GM19351 (cell line): Measurements from ENCODE around the gene RLN3.

ENCODE experiments used
- ATAC-seq: cut with Tn5 transposase; IDR thresholded peaks from one replicate; pipeline ENCODE4 v1.9.1; 2021; ENCODE audit warnings: mild to moderate bottlenecking, moderate library complexity; ENCODE audit not compliant: unreplicated experiment

Gene RLN3

GRCh38 chr19:14052470-14052869 lies 24.5 kb downstream of the RLN3 start:
- no peak for ATAC-seq

- no peak for ATAC-seq
Measured at GRCh38 chr19:14053032-14053431, 25.1 kb downstream of the RLN3 start.

DNA sequence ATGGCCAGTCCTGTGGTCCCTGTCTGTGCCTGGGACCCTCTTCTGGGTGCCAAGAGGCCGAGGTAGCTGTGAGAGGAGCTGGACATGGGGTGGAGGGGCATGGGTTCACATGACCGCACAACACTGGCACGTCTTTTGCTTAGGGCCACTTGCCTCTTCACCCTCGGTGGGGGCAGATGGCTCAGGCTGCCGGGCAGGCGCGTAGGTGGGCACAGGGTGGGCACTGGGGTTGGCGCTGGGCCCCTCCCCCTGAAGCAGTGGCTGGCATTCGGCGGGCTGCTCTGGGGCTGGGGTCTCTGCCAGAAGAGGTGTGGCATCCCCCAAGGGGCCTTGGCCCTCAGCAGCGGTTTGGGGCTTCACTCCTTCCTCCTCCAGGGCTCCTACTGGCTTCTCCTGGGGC lies 25.6 kb downstream of the RLN3 start:
- no peak for ATAC-seq

DNA sequence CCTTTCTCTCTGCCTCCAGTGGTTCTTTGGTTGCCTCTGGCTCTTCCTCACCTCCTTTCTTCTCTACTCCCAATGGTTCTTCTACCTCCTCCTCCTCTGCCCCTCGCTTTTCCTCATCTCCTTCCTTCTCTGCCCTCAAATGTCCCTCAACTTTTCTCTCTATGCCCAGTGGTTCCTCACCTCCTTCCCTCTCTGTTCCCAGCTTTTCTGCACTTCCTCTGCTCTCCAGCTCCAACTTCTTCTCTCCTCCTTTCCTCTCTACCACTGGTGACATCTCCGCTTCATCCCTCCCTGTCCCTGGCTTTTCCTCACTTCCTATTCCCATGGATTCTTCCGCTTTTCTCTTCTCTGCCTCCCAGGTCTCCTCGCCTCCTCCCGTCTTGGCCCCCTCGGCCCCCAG lies 26.2 kb downstream of the RLN3 start:
- ATAC-seq, result no peak

DNA sequence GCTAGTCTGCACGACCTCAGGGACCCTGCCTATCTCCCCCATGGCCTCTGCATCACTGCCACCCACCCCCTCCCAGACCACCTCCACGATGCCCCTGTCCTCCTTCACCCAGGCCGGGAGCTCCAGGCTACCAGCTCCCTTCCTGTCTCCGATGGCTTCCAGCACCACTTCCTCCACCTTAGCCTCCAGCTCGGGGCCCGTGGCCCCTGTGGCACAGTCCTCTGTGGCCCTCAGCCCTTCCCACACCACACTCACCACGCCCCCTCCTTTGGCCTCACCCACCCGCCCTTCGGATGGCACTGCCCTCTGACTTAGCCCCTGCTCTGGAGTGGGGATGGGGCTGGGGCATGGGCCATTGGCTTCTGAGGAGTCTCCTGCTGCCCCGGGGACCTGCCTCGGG lies 26.8 kb downstream of the RLN3 start:
- no peak for ATAC-seq

DNA sequence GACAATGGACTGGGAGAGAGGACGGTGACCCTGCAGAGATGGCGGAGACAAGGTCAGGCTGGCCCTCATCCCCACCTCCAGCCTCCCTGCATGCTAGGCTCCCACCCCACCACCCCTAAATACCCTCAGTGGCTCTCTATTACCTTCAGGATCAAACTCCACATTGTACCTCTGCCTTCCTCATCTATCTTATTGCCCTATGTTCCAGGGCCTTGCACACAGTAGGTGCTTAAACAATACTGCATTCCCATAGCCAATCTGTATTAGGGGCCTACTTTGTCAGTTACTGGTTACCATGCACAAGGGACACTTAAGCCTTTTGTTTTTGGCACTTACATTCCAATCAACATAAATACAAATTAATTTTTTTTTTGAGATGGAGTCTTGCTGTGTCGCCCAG lies 27.4 kb downstream of the RLN3 start:
- ATAC-seq, result no peak

- no peak for ATAC-seq
Measured at GRCh38 chr19:14056069-14056666, 28.2 kb downstream of the RLN3 start.

DNA sequence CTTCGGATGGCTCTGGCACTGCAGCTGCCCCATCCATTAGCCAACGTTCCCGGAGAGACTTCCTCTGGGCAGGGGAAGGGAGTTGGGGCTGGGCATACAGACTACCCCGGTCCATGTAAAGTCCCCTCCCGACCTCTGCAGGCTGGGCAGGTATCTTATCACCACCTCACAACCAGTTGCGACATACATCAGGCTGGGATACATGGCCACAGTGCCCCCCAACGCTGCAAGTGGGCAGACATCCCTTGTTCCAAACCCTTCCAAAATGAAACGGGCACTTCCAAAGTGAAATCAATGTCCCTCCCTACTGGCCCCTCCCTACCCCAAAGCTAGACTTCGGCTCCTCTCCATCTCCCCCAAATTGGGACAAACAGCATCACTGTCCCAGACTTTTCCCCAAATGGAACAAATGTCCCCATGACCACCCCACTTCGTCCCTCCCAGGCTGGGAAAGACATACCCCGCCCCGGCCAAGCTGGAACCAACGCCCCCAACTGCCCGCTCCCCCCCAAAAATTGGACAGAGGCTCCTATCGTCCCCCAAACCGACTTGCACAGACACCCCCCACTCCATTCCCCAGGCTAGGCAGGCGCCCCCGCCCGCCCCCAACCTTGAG lies 28.9 kb downstream of the RLN3 start:
- ATAC-seq, result no peak

DNA sequence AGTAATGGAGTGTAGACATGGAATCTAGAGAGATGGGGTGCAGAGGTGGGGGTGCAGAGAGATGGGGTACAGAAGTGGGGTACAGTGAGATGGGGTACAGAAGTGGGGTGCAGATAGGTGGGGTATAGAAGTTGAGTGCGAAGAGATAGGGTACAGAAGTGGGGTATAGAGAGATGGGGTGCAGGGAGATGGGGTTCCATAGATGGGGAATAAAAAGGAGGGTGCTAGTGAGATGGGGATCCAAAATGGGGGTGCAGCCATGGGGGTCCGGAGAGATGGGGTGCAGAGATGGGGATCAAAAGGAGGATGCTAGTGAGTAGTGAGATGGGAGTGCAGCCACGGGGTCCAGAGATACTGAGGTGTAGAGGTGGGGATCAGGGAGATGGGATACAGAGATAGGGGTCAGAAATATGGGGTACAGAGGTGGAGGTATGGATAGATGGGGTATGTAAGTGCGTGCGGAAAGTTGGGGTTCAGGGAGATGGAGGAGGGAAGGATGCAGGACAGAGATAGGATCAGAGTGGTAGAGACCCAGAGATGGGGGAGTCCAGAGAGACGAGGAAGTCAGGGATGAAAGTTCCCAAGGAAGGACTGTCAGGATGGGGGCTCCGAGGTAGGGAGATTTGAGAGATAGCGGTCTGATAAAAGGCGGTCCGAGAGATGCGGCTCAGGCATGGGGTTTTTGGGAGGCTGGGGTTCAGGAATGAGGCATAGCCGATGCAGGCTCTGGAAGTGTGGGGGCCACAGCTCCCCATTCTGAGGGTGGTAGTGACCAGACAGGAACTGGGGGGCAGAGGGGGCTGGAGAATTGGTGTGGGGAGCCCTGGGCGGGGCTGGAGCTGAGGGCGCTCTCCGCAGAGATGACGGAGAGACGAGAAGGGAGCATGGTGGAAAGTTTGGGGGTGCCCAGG lies 30.5 kb downstream of the RLN3 start:
- ATAC-seq, result no peak

GRCh38 chr19:14059093-14059480 lies 31.1 kb downstream of the RLN3 start:
- no peak for ATAC-seq

DNA sequence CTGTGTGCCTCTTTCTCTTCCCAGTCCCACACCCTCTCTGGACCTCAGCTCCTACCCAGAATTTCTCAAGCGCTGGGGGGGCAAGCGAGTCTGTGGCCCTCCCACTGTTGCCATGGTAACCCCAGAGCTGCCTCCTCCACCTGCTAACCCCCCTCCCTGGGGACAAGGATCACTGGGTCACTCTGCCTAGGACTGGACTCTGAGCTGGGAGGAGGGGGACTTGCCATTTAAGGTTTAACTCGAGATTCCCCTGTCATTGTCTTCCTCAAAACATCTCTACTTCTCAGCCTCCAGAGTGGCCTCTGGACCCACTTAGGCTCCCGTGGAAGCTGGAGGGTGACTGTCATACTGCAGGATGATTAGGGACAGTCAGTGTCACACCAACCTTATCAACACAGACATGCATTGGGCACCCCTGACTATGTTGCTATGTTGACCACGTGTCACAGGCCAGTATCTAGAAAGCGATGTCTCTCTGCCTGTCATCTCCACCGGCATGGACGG lies 31.8 kb downstream of the RLN3 start:
- no peak for ATAC-seq

- no peak for ATAC-seq
Measured at GRCh38 chr19:14061081-14061749, 33.3 kb downstream of the RLN3 start.

DNA sequence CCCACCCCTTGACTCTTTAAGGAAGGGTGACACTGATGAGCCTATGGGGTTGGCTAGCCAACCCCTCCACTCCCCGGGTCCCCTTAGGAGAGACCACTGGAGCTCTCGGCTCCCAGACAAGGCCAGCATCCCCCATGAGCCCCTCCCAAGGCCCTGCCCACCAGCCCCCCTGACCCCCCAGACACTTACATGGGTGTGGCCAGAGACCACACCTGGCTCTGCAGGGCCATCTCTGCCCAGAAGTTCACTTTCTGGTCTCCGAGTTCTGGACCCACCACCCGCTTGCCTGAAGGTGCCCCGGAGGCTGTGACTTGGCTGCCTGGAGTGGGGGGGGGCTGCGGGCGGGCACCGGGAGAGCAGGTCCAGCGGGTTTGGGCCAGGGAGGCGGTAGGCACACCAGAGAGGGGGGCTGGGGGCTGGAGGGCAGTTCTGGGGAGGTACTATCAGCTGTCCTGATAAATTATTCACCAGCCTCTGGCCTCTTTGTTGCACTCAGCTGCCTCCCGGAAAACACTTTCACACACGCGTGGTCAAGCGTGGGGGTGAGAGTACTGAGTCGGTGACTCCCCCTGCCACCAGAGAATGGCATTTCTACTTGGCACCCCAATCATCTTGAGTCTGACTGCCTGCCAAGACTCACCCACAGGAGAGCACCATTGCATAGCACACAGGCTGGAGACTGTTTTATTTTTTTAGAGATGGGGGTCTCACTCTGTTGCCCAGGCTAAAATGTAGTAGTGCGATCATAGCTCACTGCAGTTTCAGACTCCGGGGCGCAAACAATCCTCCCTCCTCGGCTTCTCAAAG lies 34.0 kb downstream of the RLN3 start, which contains the start of gene PALM3:
Gene PALM3 (minus strand): TSS at position 326 of the 807 bp plus-strand sequence. CDS start 96 bp downstream, at position 230.
- no peak for ATAC-seq

GRCh38 chr19:14062558-14062855 lies 34.6 kb downstream of the RLN3 start:
- ATAC-seq, result no peak

DNA sequence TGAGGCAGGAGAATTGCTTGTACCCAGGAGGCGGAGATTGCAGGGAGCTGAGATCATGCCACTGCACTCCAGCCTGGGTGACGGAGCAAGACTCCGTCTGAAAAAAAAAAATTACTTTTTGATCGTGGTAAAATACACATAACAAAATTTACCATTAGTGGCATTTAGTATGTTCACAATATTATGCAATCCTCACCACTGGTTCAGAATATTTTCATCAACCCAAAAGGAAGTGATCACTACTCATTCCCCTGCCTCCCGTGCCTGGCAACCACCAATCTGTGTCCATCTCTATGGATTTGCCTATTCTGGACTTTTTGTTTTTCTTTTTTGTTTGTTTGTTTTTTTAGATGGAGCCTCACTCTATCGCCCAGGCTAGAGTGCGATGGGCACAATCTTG lies 35.2 kb downstream of the RLN3 start:
- no peak for ATAC-seq

GRCh38 chr19:14066134-14066533 lies 38.2 kb downstream of the RLN3 start:
- no peak for ATAC-seq

- ATAC-seq, result no peak
Measured at GRCh38 chr19:14070268-14071050, 42.5 kb downstream of the RLN3 start.

DNA sequence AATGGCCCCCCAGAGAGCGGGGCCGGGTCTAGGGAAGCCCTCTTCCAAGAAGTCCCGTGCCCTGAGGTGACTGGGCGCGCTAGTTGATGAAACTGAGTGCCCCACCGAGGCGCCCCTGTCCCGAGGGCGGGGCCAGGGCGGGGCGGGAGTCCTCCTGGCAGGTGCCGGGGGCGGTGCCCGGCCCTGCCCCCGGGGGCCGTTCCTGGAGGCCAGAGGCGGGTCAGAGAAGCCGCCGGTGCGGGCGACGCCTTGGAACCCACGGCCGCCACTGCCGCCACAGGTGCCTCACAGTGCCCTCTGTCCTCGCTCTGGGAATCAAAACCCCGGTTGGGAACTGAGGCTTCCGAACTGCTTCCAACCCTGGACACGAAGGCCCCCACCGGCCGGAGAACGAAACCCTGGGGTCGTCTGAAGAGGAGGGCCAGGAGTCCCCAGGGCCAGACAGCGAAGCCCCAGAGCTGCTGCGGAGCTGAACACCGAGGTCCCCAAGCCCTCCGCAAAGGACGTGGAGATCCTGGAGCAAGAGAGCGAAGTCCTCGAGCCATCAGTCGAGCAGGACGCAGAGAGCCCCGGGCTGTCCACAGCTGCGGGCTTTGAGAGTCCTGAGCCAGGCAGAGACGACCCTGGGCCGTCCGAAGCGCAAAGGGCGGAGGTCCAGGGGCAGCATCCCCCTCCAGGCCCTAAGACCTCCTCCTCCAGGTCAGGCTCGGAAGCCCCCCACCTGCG lies 44.8 kb downstream of the RLN3 start, which contains the start of gene MISP3:
Gene MISP3 (plus strand): TSS at position 252 of the 726 bp plus-strand sequence. CDS start 524 bp downstream, outside the sequence.
- no peak for ATAC-seq
